Measurements from ENCODE around the gene ACTRT3. TPM values are rescaled to one million over a fixed set of nuclear protein-coding genes. Genes with fewer than 3 reads are reported as not detected.

ACTRT3 gene
- total RNA-seq: under 1 TPM; 0.74 to 0.81 (median 0.74) TPM
- polyA plus RNA-seq: 1 to 10 TPM in 2 of 3 donors, under 1 TPM in 1; 0.63 to 3.0 (median 1.5) TPM
- long read RNA-seq, donor 1: 0 reads
- long read RNA-seq, donor 2, partial matches to known transcripts: 0 of 2 reads
- long read RNA-seq, donor 2, other reads (novel, unspliced or antisense): 1 of 2 reads

GRCh38 chr3:169769287-169770181 lies at the start of gene ACTRT3:
ACTRT3 (minus strand) TSS chr3:169769561; CDS start chr3:169769520, 41 bp downstream.
- H3K27me3 ChIP-seq (ENCODE audit: insufficient read depth in 3 of 3, low read length in 2 of 3): no peaks in the 10 kb centered on the region
- DNase-seq: peak; percentile 73 to 82
- H3K4me1 ChIP-seq: peaks cover 6% of the 10 kb centered on the region
- H3K9me3 ChIP-seq: peaks cover 5% of the 10 kb centered on the region
- intact Hi-C loops (cut with DNase I): loop anchor here in 1 of 2 donors (10.0 kb wide), 1 partner anchor 585 kb away; the partner anchor contains the start of gene SKIL
- peak within 1 kb of the TSS; percentile 78 for H3K27ac ChIP-seq
- no peak for TF ChIP-seq CTCF (IDR thresholded peaks at IDR 0.05)
- 4 to 11% (median 8%) methylated on average over 50 to 51 of the region's 51 CpGs for WGBS, 3 donors
- peak within 1 kb of the TSS; percentile 81 for H3K4me3 ChIP-seq
- H3K36me3 ChIP-seq (ENCODE audit: insufficient read depth in 1 of 2, low read depth in 1 of 2): peaks cover 0 to 5% of the 10 kb centered on the region in 2 donors
- ATAC-seq: peak in 3 of 4 donors; percentile 11 to 21 (median 15)

- peaks cover 1 to 18% (median 3%) of the 10 kb centered on the region in 3 donors for H3K27me3 ChIP-seq (ENCODE audit: insufficient read depth in 3 of 3, low read length in 2 of 3)
- H3K4me1 ChIP-seq: no peaks in the 10 kb centered on the region
- H3K27ac ChIP-seq: no peak overlapping the region
- H3K9me3 ChIP-seq: peaks cover 3% of the 10 kb centered on the region
- ATAC-seq (no peak), DNase-seq (no peak)
- TF ChIP-seq CTCF (IDR thresholded peaks at IDR 0.05): no peak
- H3K4me3 ChIP-seq: no peak overlapping the region
- no peaks in the 10 kb centered on the region for H3K36me3 ChIP-seq (ENCODE audit: insufficient read depth in 1 of 2, low read depth in 1 of 2)
- 77 to 85% (median 82%) methylated on average over 2 of the region's 2 CpGs for WGBS, 3 donors
- intact Hi-C loops (cut with DNase I): no loop called here
These were observed 49.0 kb upstream of the ACTRT3 start for GRCh38 chr3:169818316-169818715.

GRCh38 chr3:169815590-169816150 lies 46.3 kb upstream of the ACTRT3 start:
- TF ChIP-seq CTCF (IDR thresholded peaks at IDR 0.05): no peak
- Histone ChIP-seq H3K27ac (no peak overlapping the region), H3K4me1 (no peaks in the 10 kb centered on the region), H3K36me3 (ENCODE audit: insufficient read depth in 1 of 2, low read depth in 1 of 2) (no peaks in the 10 kb centered on the region), H3K9me3 (peaks cover 3% of the 10 kb centered on the region), H3K4me3 (no peak overlapping the region), H3K27me3 (ENCODE audit: insufficient read depth in 3 of 3, low read length in 2 of 3) (peaks cover 0 to 9% (median 3%) of the 10 kb centered on the region in 3 donors)
- ATAC-seq: no peak
- 92 to 95% (median 93%) methylated on average over 4 of the region's 4 CpGs for WGBS, 3 donors
- intact Hi-C loops (cut with DNase I): no loop called here
- DNase-seq: no peak

- H3K4me3 ChIP-seq: peak overlapping the region; percentile 75
- no peaks in the 10 kb centered on the region for H3K4me1 ChIP-seq
- H3K36me3 ChIP-seq (ENCODE audit: insufficient read depth in 1 of 2, low read depth in 1 of 2): no peaks in the 10 kb centered on the region
- 61 to 74% (median 68%) methylated on average over 27 of the region's 27 CpGs for WGBS, 3 donors
- no peak overlapping the region for H3K27ac ChIP-seq
- intact Hi-C loops (cut with DNase I): no loop called here
- ATAC-seq (peak in 1 of 4 donors; percentile 34), DNase-seq (no peak)
- no peak for TF ChIP-seq CTCF (IDR thresholded peaks at IDR 0.05)
- H3K9me3 ChIP-seq: peaks cover 3% of the 10 kb centered on the region
- H3K27me3 ChIP-seq (ENCODE audit: insufficient read depth in 3 of 3, low read length in 2 of 3): peaks cover 0 to 9% (median 0%) of the 10 kb centered on the region in 3 donors
These were observed 44.6 kb upstream of the ACTRT3 start for GRCh38 chr3:169813757-169814517.

Data from psoas muscle (tissue), 8 donors.